Subcutaneous abdominal adipose tissue (tissue), 5 donors: ENCODE data around the gene SLC35D1.
"Not testable (repeated sequence)": the region's sequence is repeated elsewhere in the genome, so short reads cannot be mapped to it uniquely, and the experiment has no call there.

Experiments used
- H3K27ac ChIP-seq: one replicate; pipeline ENCODE4 v1.7.0; 2013; ENCODE audit warnings: low read depth, mild to moderate bottlenecking, inconsistent platforms, low read length, moderate library complexity
- H3K27me3 ChIP-seq, 5 donors: one replicate each; pipeline ENCODE4 v1.7.0; 2013; ENCODE audit warnings: low read length in 5 of 5, inconsistent platforms in 1 of 5; ENCODE audit not compliant: control insufficient read depth in 5 of 5, insufficient read depth in 4 of 5
- H3K36me3 ChIP-seq, 5 donors: one replicate each; pipeline ENCODE4 v1.7.0; 2013; ENCODE audit warnings: low read length in 5 of 5; ENCODE audit not compliant: control insufficient read depth in 5 of 5, insufficient read depth in 5 of 5
- H3K4me1 ChIP-seq, 5 donors: one replicate each; pipeline ENCODE4 v1.7.0; 2013; ENCODE audit warnings: low read length in 5 of 5, mild to moderate bottlenecking in 3 of 5, moderate library complexity in 1 of 5; ENCODE audit not compliant: control insufficient read depth in 5 of 5, insufficient read depth in 5 of 5
- H3K4me3 ChIP-seq, 5 donors: one replicate each; pipeline ENCODE4 v1.7.0; 2013; ENCODE audit warnings: low read length in 5 of 5, low read depth in 1 of 5
- H3K9ac ChIP-seq, 5 donors: one replicate each; pipeline ENCODE4 v1.7.0; 2013; ENCODE audit warnings: low read length in 5 of 5, mild to moderate bottlenecking in 4 of 5, moderate library complexity in 3 of 5
- H3K9me3 ChIP-seq, 5 donors: one replicate each; pipeline ENCODE4 v1.7.0; 2013; ENCODE audit warnings: low read length in 5 of 5; ENCODE audit not compliant: control insufficient read depth in 5 of 5
- donor health status: healthy.
- donor health status: healthy.
- donor health status: healthy.
- donor health status: healthy.
- donor health status: healthy.

The SLC35D1 gene

DNA sequence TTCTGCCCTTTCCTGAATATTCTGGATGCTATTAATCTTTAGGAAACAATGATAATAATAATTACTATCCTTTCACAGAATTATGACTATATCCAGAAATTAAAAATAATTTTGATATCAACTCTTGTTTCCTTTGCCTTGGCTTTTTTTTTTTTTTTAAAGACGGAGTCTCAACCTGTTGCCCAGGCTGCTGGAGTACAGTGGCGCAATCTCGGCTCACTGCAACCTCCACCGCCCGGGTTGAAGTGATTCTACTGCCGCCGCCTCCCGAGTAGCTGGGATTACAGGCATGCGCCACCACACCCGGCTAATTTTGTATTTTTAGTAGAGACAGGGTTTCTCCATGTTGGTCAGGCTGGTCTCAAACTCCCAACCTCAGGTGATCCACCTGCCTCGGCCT lies 74.3 kb downstream of the SLC35D1 start:
- H3K27ac ChIP-seq, H3K4me1 ChIP-seq, H3K9ac ChIP-seq, H3K4me3 ChIP-seq, H3K9me3 ChIP-seq, H3K27me3 ChIP-seq: not testable (repeated sequence)
- peaks cover 35 to 64% (median 42%) of the 10 kb centered on the region in 5 donors for H3K36me3 ChIP-seq

DNA sequence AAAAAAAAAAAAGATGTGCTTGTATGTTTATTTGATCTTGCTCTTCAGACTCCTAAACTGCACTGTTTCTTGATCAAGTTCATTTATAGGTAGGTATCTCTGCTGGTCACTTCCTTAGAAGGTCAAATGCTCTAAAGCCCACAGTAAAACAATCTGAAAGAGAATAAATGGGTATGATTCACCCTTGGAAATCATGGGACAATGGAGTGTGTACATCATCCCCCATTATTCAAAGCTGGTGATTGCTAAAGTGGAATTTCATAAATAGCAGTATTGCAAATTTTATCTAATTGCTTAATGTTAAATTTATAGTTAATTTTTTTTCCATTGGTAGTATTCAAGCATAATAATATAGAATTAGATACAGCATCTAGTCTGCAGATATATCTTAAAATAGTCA lies 75.7 kb downstream of the SLC35D1 start:
- H3K4me1 ChIP-seq, result peaks cover 0 to 7% (median 0%) of the 10 kb centered on the region in 5 donors
- H3K27me3 ChIP-seq, result no peaks in the 10 kb centered on the region
- H3K27ac ChIP-seq, result no peak overlapping the region
- peaks cover 26 to 54% (median 33%) of the 10 kb centered on the region in 5 donors for H3K36me3 ChIP-seq
- H3K9me3 ChIP-seq, result no peaks in the 10 kb centered on the region
- no peak overlapping the region for H3K4me3 ChIP-seq
- H3K9ac ChIP-seq, result no peak overlapping the region

DNA sequence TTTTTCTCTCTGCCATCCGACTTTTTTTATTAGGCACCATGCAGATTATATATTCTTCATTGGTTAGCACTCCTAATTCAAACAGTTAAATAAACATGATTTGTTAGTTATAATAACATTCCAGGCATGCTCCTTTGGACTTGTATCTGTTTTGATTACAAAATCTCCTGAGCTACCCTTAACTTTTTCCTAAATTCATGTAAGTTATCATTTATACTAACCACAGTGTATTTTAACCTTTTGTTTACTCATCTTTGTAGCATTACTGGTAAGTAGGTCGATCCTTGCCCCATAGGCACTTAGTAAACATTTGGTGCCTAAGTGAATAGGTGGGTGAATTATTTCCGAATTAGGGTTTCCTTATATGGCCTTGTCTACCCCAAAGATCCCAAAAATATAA lies 85.4 kb downstream of the SLC35D1 start:
- H3K27ac ChIP-seq, result no peak overlapping the region
- no peak overlapping the region for H3K4me3 ChIP-seq
- no peaks in the 10 kb centered on the region for H3K27me3 ChIP-seq
- H3K4me1 ChIP-seq, result no peaks in the 10 kb centered on the region
- H3K36me3 ChIP-seq, result peaks cover 40 to 57% (median 41%) of the 10 kb centered on the region in 5 donors
- no peaks in the 10 kb centered on the region for H3K9me3 ChIP-seq
- no peak overlapping the region for H3K9ac ChIP-seq

DNA sequence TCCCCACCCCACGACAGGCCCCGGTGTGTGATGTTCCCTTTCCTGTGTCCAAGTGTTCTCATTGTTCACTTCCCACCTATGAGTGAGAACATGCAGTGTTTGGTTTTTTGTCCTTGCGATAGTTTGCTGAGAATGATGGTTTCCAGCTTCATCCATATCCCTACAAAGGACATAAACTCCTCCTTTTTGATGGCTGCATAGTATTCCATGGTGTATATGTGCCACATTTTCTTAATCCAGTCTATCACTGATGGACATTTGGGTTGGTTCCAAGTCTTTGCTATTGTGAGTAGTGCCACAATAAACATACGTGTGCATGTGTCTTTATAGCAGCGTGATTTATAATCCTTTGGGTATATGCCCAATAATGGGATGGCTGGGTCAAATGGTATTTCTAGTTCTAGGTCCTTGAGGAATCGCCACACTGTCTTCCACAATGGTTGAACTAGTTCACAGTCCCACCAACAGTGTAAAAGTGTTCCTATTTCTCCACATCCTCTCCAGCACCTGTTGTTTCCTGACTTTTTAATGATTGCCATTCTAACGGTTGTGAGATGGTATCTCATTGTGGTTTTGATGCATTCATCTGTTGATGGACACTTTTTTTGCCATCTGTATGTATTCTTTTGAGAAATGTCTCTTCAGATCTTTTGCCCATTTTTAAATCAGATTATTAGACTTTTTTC lies 87.6 kb downstream of the SLC35D1 start:
- peaks cover 43 to 61% (median 50%) of the 10 kb centered on the region in 5 donors for H3K36me3 ChIP-seq
- H3K9me3 ChIP-seq, H3K9ac ChIP-seq, H3K27me3 ChIP-seq, H3K4me3 ChIP-seq, H3K27ac ChIP-seq, H3K4me1 ChIP-seq: not testable (repeated sequence)

DNA sequence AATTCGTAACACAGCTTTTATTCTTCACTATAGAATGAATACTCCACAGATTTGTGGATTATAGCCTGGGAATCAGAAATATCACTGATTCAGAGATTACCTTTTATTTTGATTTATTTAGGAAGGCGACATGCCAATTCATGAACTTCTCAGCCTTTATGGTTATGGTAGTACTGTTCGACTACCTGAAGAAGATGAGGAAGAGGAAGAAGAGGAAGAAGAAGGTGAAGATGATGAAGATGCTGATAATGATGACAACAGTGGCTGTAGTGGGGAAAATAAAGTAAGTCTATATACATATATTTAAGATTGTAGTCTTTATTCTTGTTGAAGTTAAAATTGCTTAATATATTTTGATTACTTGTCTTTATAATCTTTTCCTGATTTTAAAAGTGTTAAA lies 96.0 kb downstream of the SLC35D1 start:
- Histone ChIP-seq H3K27me3 (no peaks in the 10 kb centered on the region), H3K36me3 (peaks cover 32 to 56% (median 38%) of the 10 kb centered on the region in 5 donors), H3K9me3 (no peaks in the 10 kb centered on the region), H3K9ac (no peak overlapping the region), H3K4me3 (no peak overlapping the region), H3K27ac (no peak overlapping the region), H3K4me1 (no peaks in the 10 kb centered on the region)

DNA sequence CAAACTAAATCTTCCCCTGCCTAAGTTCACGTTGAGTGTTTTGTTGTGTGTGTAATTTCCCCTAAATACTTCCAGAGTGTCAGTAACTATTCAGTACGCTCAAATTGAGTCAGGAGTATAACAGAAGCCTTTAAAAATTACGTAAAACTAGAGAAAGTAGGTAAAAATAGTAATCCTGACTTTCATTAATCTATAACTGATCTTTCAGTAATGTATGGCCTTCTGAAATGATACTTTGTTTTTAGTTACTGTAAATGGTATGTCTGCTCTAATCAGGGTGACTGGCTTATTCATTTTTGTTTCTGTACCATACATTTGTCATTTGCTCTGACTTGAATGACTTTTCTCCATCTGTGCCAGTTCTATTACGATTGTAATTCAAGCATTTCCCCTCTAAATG lies 99.7 kb downstream of the SLC35D1 start:
- Histone ChIP-seq H3K9me3 (no peaks in the 10 kb centered on the region), H3K4me1 (no peaks in the 10 kb centered on the region), H3K36me3 (peaks cover 25 to 50% (median 36%) of the 10 kb centered on the region in 5 donors), H3K27ac (no peak overlapping the region), H3K4me3 (no peak overlapping the region), H3K9ac (no peak overlapping the region), H3K27me3 (no peaks in the 10 kb centered on the region)

DNA sequence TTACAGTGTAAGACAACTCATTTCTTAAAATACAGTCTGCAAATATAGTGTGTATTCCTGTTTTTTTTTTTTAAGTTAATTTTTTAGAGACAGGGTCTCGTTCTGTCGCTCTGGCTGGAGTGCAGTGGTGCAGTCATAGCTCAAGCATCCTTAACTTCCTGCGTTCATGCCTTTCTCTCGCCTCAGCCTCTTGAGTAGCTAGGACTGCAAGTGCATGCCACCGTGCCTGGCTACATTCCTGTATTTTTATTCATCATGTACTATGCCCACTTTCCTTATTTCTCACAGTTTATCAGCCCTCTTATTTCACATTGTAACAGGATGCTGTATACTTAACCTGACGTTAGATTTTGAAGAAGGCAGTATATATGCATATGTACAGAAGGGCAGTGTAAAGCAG lies 102.4 kb downstream of the SLC35D1 start:
- Histone ChIP-seq H3K4me1 (peaks cover 0 to 8% (median 0%) of the 10 kb centered on the region in 5 donors), H3K4me3 (no peak overlapping the region), H3K9me3 (no peaks in the 10 kb centered on the region), H3K36me3 (peaks cover 34 to 62% (median 38%) of the 10 kb centered on the region in 5 donors), H3K9ac (no peak overlapping the region), H3K27ac (no peak overlapping the region), H3K27me3 (no peaks in the 10 kb centered on the region)
